SK-N-SH (cell line): ENCODE data around the gene STYXL2. TPM values are rescaled to one million over a fixed set of nuclear protein-coding genes. Genes with fewer than 3 reads are reported as not detected.

Experiments
- CTCF ChIA-PET: fragments of 300-600, 350-600 bp; formaldehyde crosslinking; extraction: SDS; loops from one replicate; lab custom pipeline; 2021; lab: Yijun Ruan, JAX
- POLR2A ChIA-PET: fragments of 350-600 bp; sonication (Branson Sonifier 250); formaldehyde crosslinking; extraction: SDS; loops from one replicate; lab custom pipeline; 2020; ENCODE audit warnings: antibody characterized with exemption, inconsistent platforms; lab: Yijun Ruan, JAX
- DNase-seq: peaks from one replicate; pipeline ENCODE4 v3.0.0; 2012
- H2AFZ ChIP-seq: fragments of 200-600 bp; sonication (generic); 2 replicates; pipeline ENCODE4 v1.8.1; 2016; ENCODE audit warnings: antibody characterized with exemption, mild to moderate bottlenecking, low read depth
- H3F3A ChIP-seq: fragments of 200-600 bp; sonication (generic); replicated peaks from 2 replicates; pipeline ENCODE3; 2016; ENCODE audit warnings: antibody characterized with exemption, mild to moderate bottlenecking; ENCODE audit not compliant: insufficient read depth
- H3K27ac ChIP-seq, 2 experiments: fragments of 200-500 bp in 1 of 2; fragments of 200-600 bp in 1 of 2; sonication (Bioruptor generic) in 1 of 2; sonication (generic), shearing (Covaris generic) in 1 of 2; 2 replicates each; pipeline versions ENCODE4 v1.5.1 to v1.6.1; 2014 to 2016; ENCODE audit warnings: low read depth in 2 of 2, inconsistent platforms in 1 of 2, low read length in 1 of 2, mild to moderate bottlenecking in 1 of 2, mixed read lengths in 1 of 2
- H3K27me3 ChIP-seq: fragments of 200-600 bp; sonication (generic), shearing (Covaris generic); 2 replicates; pipeline ENCODE4 v1.6.1; 2016; ENCODE audit warnings: mixed run types; ENCODE audit not compliant: insufficient read depth
- H3K36me3 ChIP-seq, 2 experiments: fragments of 200-500 bp in 1 of 2; fragments of 200-600 bp in 1 of 2; sonication (Bioruptor generic) in 1 of 2; sonication (generic) in 1 of 2; replicated peaks in 1 of 2; 2 replicates each; pipeline versions ENCODE3 to v1.5.1; 2014 to 2016; ENCODE audit warnings: low read length in 1 of 2, mild to moderate bottlenecking in 1 of 2; ENCODE audit not compliant: insufficient read depth in 2 of 2, control insufficient read depth in 1 of 2
- H3K4me1 ChIP-seq, 2 experiments: fragments of 200-500 bp in 1 of 2; fragments of 200-600 bp in 1 of 2; sonication (Bioruptor generic) in 1 of 2; sonication (generic), shearing (Covaris generic) in 1 of 2; 2 replicates each; pipeline versions ENCODE4 v1.5.1 to v1.6.1; 2014 to 2016; ENCODE audit warnings: low read depth in 1 of 2, low read length in 1 of 2, mixed run types in 1 of 2; ENCODE audit not compliant: insufficient read depth in 2 of 2, control insufficient read depth in 1 of 2
- H3K4me2 ChIP-seq: fragments of 200-600 bp; sonication (generic), shearing (Covaris generic); 2 replicates; pipeline ENCODE4 v1.6.1; 2017; ENCODE audit warnings: mixed run types
- H3K4me3 ChIP-seq, 2 experiments: fragments of 200-500 bp in 1 of 2; fragments of 200-600 bp in 1 of 2; sonication (Bioruptor generic) in 1 of 2; sonication (generic), shearing (Covaris generic) in 1 of 2; 2 replicates each; pipeline versions ENCODE4 v1.5.1 to v1.8.1; 2014 to 2016; ENCODE audit warnings: low read depth in 2 of 2, inconsistent platforms in 1 of 2, low read length in 1 of 2, mild to moderate bottlenecking in 1 of 2, mixed read lengths in 1 of 2, moderate library complexity in 1 of 2
- H3K79me2 ChIP-seq: fragments of 200-600 bp; sonication (generic); 2 replicates; pipeline ENCODE4 v1.8.1; 2017; ENCODE audit warnings: mild to moderate bottlenecking; ENCODE audit not compliant: insufficient read depth
- H3K9ac ChIP-seq: fragments of 200-600 bp; sonication (generic); 2 replicates; pipeline ENCODE4 v1.6.1; 2017; ENCODE audit warnings: mixed run types
- H3K9me2 ChIP-seq: fragments of 200-600 bp; sonication (generic); 2 replicates; pipeline ENCODE4 v1.6.1; 2017; ENCODE audit warnings: mixed run types
- H3K9me3 ChIP-seq: fragments of 200-600 bp; sonication (generic); 2 replicates; pipeline ENCODE4 v1.6.1; 2017; ENCODE audit warnings: mixed run types, mild to moderate bottlenecking, moderate library complexity
- H4K20me1 ChIP-seq: fragments of 200-600 bp; sonication (generic); 2 replicates; pipeline ENCODE4 v1.6.1; 2017; ENCODE audit warnings: mild to moderate bottlenecking, mixed run types; ENCODE audit not compliant: insufficient read depth
- ELF1 ChIP-seq: IDR thresholded peaks from 2 replicates; pipeline ENCODE4 v1.4.0; 2012
- EP300 ChIP-seq, 2 experiments: IDR thresholded peaks; 2 replicates each; pipeline versions ENCODE4 v1.4.0 to v1.6.1; 2012; ENCODE audit warnings: borderline replicate concordance in 1 of 2, low read depth in 1 of 2, low read length in 1 of 2
- EZH2phosphoT487 ChIP-seq: fragments of 200-600 bp; sonication (generic); IDR thresholded peaks from 2 replicates; pipeline ENCODE4 v1.6.1; 2017; ENCODE audit warnings: low read depth, mixed run types, mild to moderate bottlenecking, antibody characterized with exemption, moderate library complexity, borderline replicate concordance
- FOXJ3 ChIP-seq: sonication (generic); formaldehyde crosslinking; IDR thresholded peaks from 2 replicates; pipeline ENCODE4 v1.5.1; 2020; ENCODE audit warnings: mild to moderate bottlenecking, missing genetic modification reagents
- FOXM1 ChIP-seq: IDR thresholded peaks from 2 replicates; pipeline ENCODE4 v1.4.0; 2012; ENCODE audit warnings: low read depth, mild to moderate bottlenecking
- GABPA ChIP-seq: IDR thresholded peaks from 2 replicates; pipeline ENCODE4 v1.4.0; 2012; ENCODE audit warnings: low read depth, mild to moderate bottlenecking
- MEF2A ChIP-seq: IDR thresholded peaks from 2 replicates; pipeline ENCODE4 v1.4.0; 2012; ENCODE audit warnings: low read depth, borderline replicate concordance
- MXI1 ChIP-seq: IDR thresholded peaks from 2 replicates; pipeline ENCODE4 v1.6.1; 2012; ENCODE audit warnings: mild to moderate bottlenecking, low read depth, low read length, improper control_type of control experiment
- NRF1 ChIP-seq: IDR thresholded peaks from 2 replicates; pipeline ENCODE4 v1.6.1; 2012; ENCODE audit warnings: low read depth, mild to moderate bottlenecking, low read length
- POLR2AphosphoS5 ChIP-seq: IDR thresholded peaks from 2 replicates; pipeline ENCODE4 v1.6.1; 2012; ENCODE audit warnings: low read depth, low read length
- RCOR1 ChIP-seq: fragments of 150-350 bp; IDR thresholded peaks from 2 replicates; pipeline ENCODE4 v1.6.1; 2017; ENCODE audit warnings: antibody characterized with exemption, low read length
- RXRA ChIP-seq: IDR thresholded peaks from 2 replicates; pipeline ENCODE4 v1.4.0; 2012; ENCODE audit warnings: low read depth, mild to moderate bottlenecking, borderline replicate concordance
- SIN3A ChIP-seq: IDR thresholded peaks from 2 replicates; pipeline ENCODE4 v1.6.1; 2012; ENCODE audit warnings: low read depth, mild to moderate bottlenecking, low read length, moderate library complexity, borderline replicate concordance
- SMC3 ChIP-seq: IDR thresholded peaks from 2 replicates; pipeline ENCODE4 v1.6.1; 2012; ENCODE audit warnings: low read depth, low read length, improper control_type of control experiment
- TAF1 ChIP-seq: IDR thresholded peaks from 2 replicates; pipeline ENCODE4 v1.6.1; 2012; ENCODE audit warnings: low read depth, mild to moderate bottlenecking, low read length, moderate library complexity, borderline replicate concordance
- TEAD4 ChIP-seq: IDR thresholded peaks from 2 replicates; pipeline ENCODE4 v1.4.0; 2012; ENCODE audit warnings: mild to moderate bottlenecking, borderline replicate concordance; ENCODE audit not compliant: insufficient read depth
- USF1 ChIP-seq: IDR thresholded peaks from 2 replicates; pipeline ENCODE4 v1.4.0; 2012; ENCODE audit warnings: low read depth, borderline replicate concordance
- YY1 ChIP-seq: IDR thresholded peaks from 2 replicates; pipeline ENCODE4 v1.4.0; 2012; ENCODE audit warnings: low read depth, mild to moderate bottlenecking
- WGBS: methylation state at CpG from one replicate; pipeline ENCODE4 v1.1.6; 2017; ENCODE audit warnings: low lambda C conversion rate; 5-methylcytosine and 5-hydroxymethylcytosine counted together
- polyA plus RNA-seq, 3 experiments: library from polyadenylated mRNA; depleted of rRNA; stranded (reverse); fragments of >200 nt; gene quantifications; 2 replicates each; pipeline ENCODE4 v1.2.3, GENCODE V29; 2012
- TF ChIP-seq, protein P1 (sequence below): IDR thresholded peaks from 2 replicates; pipeline ENCODE4 v1.4.0; 2012; ENCODE audit warnings: low read depth, borderline replicate concordance
- TF ChIP-seq, protein P2 (sequence below): fragments of 150-350 bp; IDR thresholded peaks from 2 replicates; pipeline ENCODE4 v1.6.1; 2017; ENCODE audit warnings: antibody characterized with exemption, low read length, low read depth, borderline replicate concordance

STYXL2 gene
- polyA plus RNA-seq, 1 of the 3 experiments (the other 2 are of a cell fraction): not detected

- H3K9me3 ChIP-seq: no peaks in the 10 kb centered on the region
- H3K79me2 ChIP-seq: no peaks in the 10 kb centered on the region
- no peaks in the 10 kb centered on the region for H3F3A ChIP-seq
- TF ChIP-seq USF1: no peak
- no peak for TF ChIP-seq FOXM1
- no peak for TF ChIP-seq MXI1
- TF ChIP-seq RXRA: no peak
- no peak for TF ChIP-seq NRF1
- TF ChIP-seq SIN3A: no peak
- TF ChIP-seq SMC3: no peak
- no peak for TF ChIP-seq ELF1
- no peak for TF ChIP-seq TAF1
- no peak for TF ChIP-seq RCOR1
- no peak for TF ChIP-seq GABPA
- TF ChIP-seq, protein P1, sequence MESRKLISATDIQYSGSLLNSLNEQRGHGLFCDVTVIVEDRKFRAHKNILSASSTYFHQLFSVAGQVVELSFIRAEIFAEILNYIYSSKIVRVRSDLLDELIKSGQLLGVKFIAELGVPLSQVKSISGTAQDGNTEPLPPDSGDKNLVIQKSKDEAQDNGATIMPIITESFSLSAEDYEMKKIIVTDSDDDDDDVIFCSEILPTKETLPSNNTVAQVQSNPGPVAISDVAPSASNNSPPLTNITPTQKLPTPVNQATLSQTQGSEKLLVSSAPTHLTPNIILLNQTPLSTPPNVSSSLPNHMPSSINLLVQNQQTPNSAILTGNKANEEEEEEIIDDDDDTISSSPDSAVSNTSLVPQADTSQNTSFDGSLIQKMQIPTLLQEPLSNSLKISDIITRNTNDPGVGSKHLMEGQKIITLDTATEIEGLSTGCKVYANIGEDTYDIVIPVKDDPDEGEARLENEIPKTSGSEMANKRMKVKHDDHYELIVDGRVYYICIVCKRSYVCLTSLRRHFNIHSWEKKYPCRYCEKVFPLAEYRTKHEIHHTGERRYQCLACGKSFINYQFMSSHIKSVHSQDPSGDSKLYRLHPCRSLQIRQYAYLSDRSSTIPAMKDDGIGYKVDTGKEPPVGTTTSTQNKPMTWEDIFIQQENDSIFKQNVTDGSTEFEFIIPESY: no peak
- no peak for TF ChIP-seq POLR2AphosphoS5
- no peak for TF ChIP-seq FOXJ3 (CRISPR knock-in tag)
- TF ChIP-seq EP300 (IDR thresholded peaks at IDR 0.05; ENCODE audit: borderline replicate concordance in 1 of 2, low read depth in 1 of 2, low read length in 1 of 2): no peak
- TF ChIP-seq, protein P2, sequence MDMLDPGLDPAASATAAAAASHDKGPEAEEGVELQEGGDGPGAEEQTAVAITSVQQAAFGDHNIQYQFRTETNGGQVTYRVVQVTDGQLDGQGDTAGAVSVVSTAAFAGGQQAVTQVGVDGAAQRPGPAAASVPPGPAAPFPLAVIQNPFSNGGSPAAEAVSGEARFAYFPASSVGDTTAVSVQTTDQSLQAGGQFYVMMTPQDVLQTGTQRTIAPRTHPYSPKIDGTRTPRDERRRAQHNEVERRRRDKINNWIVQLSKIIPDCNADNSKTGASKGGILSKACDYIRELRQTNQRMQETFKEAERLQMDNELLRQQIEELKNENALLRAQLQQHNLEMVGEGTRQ: no peak
- TF ChIP-seq EZH2phosphoT487: no peak
- TF ChIP-seq MEF2A: no peak
- no peak for TF ChIP-seq YY1
- no peak for TF ChIP-seq TEAD4
- H3K9me2 ChIP-seq: no peaks in the 10 kb centered on the region
- no peak for DNase-seq
- H3K27ac ChIP-seq: no peak overlapping the region
- H4K20me1 ChIP-seq: no peaks in the 10 kb centered on the region
- 28% methylated on average over 3 of the region's 3 CpGs for WGBS
- no peak overlapping the region for H3K9ac ChIP-seq
- H3K27me3 ChIP-seq: no peaks in the 10 kb centered on the region
- no peak overlapping the region for H3K4me3 ChIP-seq
- no peak overlapping the region for H2AFZ ChIP-seq
- H3K36me3 ChIP-seq: no peaks in the 10 kb centered on the region
- POLR2A ChIA-PET: no interaction called here
- CTCF ChIA-PET: interaction anchor here (0.5 to 19.2 kb wide), 9 partner anchors 8 to 479 kb away, joined by 3 to 769 read pairs (median 6); no protein-coding TSS in a partner anchor
- H3K4me2 ChIP-seq: no peak overlapping the region
- peaks cover 0 to 5% of the 10 kb centered on the region in 2 experiments; a peak in 1 of 4 replicates for H3K4me1 ChIP-seq
These were observed 32.8 kb upstream of the STYXL2 start for GRCh38 chr1:167061073-167061464.
